ENCODE results near the gene ZNF205. TPM values are rescaled to one million over a fixed set of nuclear protein-coding genes. Genes with fewer than 3 reads are reported as not detected.
A peak's percentile ranks its signal among the peaks of the same experiment; 100 is the strongest.
"Not testable (repeated sequence)": the region's sequence is repeated elsewhere in the genome, so short reads cannot be mapped to it uniquely, and the experiment has no call there.

The ZNF205 gene
- total and polyA plus RNA-seq, 11 donors: 7.4 to 19.8 (median 8.6) TPM

GRCh38 chr16:3080024-3080423, 32.4 kb upstream of the ZNF205 start:
- Histone ChIP-seq H3K27ac (no peak overlapping the region), H3K27me3 (no peaks in the 10 kb centered on the region), H3K4me1 (peaks cover 0 to 19% (median 2%) of the 10 kb centered on the region in 12 donors), H3K9me3 (no peaks in the 10 kb centered on the region), H3K36me3 (peaks cover 0 to 20% (median 4%) of the 10 kb centered on the region in 9 donors), H3K4me3 (no peak overlapping the region)
- DNase-seq: no peak
- intact Hi-C loops (cut with DNase I): no loop called here
- WGBS, 4 donors: 89 to 93% (median 92%) methylated on average over 17 of the region's 17 CpGs
- no peak for ATAC-seq
- no peak for TF ChIP-seq CTCF (IDR thresholded peaks at IDR 0.05)
- TF ChIP-seq POLR2A (IDR thresholded peaks at IDR 0.05): no peak

GRCh38 chr16:3081957-3082356, 30.4 kb upstream of the ZNF205 start:
- 93 to 97% (median 95%) methylated on average over 13 of the region's 13 CpGs for WGBS, 4 donors
- H3K27ac ChIP-seq; H3K4me3 ChIP-seq; DNase-seq; intact Hi-C loops (cut with DNase I); H3K9me3 ChIP-seq; ATAC-seq; H3K27me3 ChIP-seq: not testable (repeated sequence)
- Histone ChIP-seq H3K4me1 (peaks cover 0 to 25% (median 8%) of the 10 kb centered on the region in 12 donors), H3K36me3 (peaks cover 0 to 18% (median 4%) of the 10 kb centered on the region in 9 donors)

GRCh38 chr16:3083408-3083807, 29.0 kb upstream of the ZNF205 start:
- H3K27me3 ChIP-seq; intact Hi-C loops (cut with DNase I); H3K9me3 ChIP-seq; ATAC-seq; H3K36me3 ChIP-seq; H3K27ac ChIP-seq; DNase-seq; H3K4me3 ChIP-seq: not testable (repeated sequence)
- H3K4me1 ChIP-seq: peaks cover 4 to 40% (median 19%) of the 10 kb centered on the region in 12 donors
- WGBS, 4 donors: 92 to 98% (median 94%) methylated on average over 6 to 8 of the region's 8 CpGs

- H3K36me3 ChIP-seq: peaks cover 0 to 7% (median 0%) of the 10 kb centered on the region in 9 donors
- no peaks in the 10 kb centered on the region for H3K9me3 ChIP-seq
- peaks cover 4 to 43% (median 19%) of the 10 kb centered on the region in 12 donors for H3K4me1 ChIP-seq
- 91 to 100% (median 96%) methylated on average over 1 of the region's 1 CpG for WGBS, 4 donors
- TF ChIP-seq POLR2A (IDR thresholded peaks at IDR 0.05) (no peak), CTCF (IDR thresholded peaks at IDR 0.05) (no peak)
- H3K27ac ChIP-seq: no peak overlapping the region
- intact Hi-C loops (cut with DNase I): no loop called here
- no peaks in the 10 kb centered on the region for H3K27me3 ChIP-seq
- no peak for DNase-seq
- no peak for ATAC-seq
- H3K4me3 ChIP-seq: no peak overlapping the region
Measured at GRCh38 chr16:3084491-3084890, 27.9 kb upstream of the ZNF205 start.

- Histone ChIP-seq H3K27me3 (no peaks in the 10 kb centered on the region), H3K36me3 (peaks cover 0 to 7% (median 0%) of the 10 kb centered on the region in 9 donors), H3K4me1 (peaks cover 4 to 43% (median 19%) of the 10 kb centered on the region in 12 donors), H3K27ac (peak overlapping the region in 6 of 12 donors; percentile 84 to 94 (median 88)), H3K4me3 (no peak overlapping the region), H3K9me3 (no peaks in the 10 kb centered on the region)
- WGBS, 4 donors: 74 to 78% (median 77%) methylated on average over 7 of the region's 7 CpGs
- no peak for ATAC-seq
- TF ChIP-seq POLR2A (IDR thresholded peaks at IDR 0.05) (no peak), CTCF (IDR thresholded peaks at IDR 0.05) (no peak)
- intact Hi-C loops (cut with DNase I): loop anchor here in 1 of 10 donors (5.0 kb wide), 1 partner anchor 37 kb away; no protein-coding TSS in a partner anchor
- DNase-seq: no peak
Measured at GRCh38 chr16:3084969-3085670, 27.3 kb upstream of the ZNF205 start.
